RWPE2 (cell line): ENCODE results near the gene RNFT2.

Experiments used
- ATAC-seq: fragments of 200-7000 bp; cut with Tn5 transposase; 3 replicates; pipeline ENCODE4 v1.9.1; 2021; ENCODE audit warnings: low read depth
- DNase-seq: peaks from one replicate; pipeline ENCODE4 v3.0.0-alpha.2; 2020; ENCODE audit warnings: low spot score
- H3K27ac ChIP-seq: fragments of 450-650 bp; 2 replicates; pipeline ENCODE4 v1.5.1; 2017; ENCODE audit warnings: mild to moderate bottlenecking; ENCODE audit not compliant: poor library complexity, severe bottlenecking
- H3K27me3 ChIP-seq: fragments of 250-450 bp; sonication (Bioruptor Pico); 2 replicates; pipeline ENCODE4 v1.5.1; 2021; ENCODE audit warnings: mild to moderate bottlenecking, moderate library complexity; ENCODE audit not compliant: insufficient read depth, poor library complexity, severe bottlenecking
- H3K36me3 ChIP-seq: fragments of 250-450 bp; sonication (Bioruptor Pico); 2 replicates; pipeline ENCODE4 v1.5.1; 2020; ENCODE audit warnings: low read depth, mild to moderate bottlenecking, moderate library complexity
- H3K4me1 ChIP-seq: fragments of 250-450 bp; sonication (Bioruptor Pico); 2 replicates; pipeline ENCODE4 v1.5.1; 2021; ENCODE audit warnings: mild to moderate bottlenecking, moderate library complexity; ENCODE audit not compliant: insufficient read depth, poor library complexity, severe bottlenecking
- H3K4me3 ChIP-seq: fragments of 250-450 bp; sonication (Bioruptor Pico); 2 replicates; pipeline ENCODE4 v1.5.1; 2021; ENCODE audit warnings: mild to moderate bottlenecking, moderate library complexity; ENCODE audit not compliant: severe bottlenecking
- H3K9me3 ChIP-seq: fragments of 250-450 bp; sonication (Bioruptor Pico); 2 replicates; pipeline ENCODE4 v1.5.1; 2021; ENCODE audit warnings: mild to moderate bottlenecking, moderate library complexity; ENCODE audit not compliant: severe bottlenecking
- TF ChIP-seq, protein P1 (sequence below): fragments of 450-650 bp; IDR thresholded peaks from one replicate; pipeline ENCODE4 v1.5.1; 2017; ENCODE audit warnings: mild to moderate bottlenecking, moderate library complexity; ENCODE audit not compliant: poor library complexity, severe bottlenecking

Gene RNFT2

DNA sequence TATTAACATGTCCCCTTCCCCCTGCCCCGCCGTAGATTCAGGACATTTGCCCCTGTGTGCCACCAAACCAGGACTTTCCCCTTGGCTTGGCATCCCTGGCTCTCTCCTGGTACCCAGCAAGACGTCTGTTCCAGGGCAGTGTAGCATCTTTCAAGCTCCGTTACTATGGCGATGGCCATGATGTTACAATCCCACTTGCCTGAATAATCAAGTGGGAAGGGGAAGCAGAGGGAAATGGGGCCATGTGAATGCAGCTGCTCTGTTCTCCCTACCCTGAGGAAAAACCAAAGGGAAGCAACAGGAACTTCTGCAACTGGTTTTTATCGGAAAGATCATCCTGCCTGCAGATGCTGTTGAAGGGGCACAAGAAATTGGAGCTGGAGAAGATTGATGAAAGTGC is 114.2 kb downstream of the RNFT2 start:
- H3K36me3 ChIP-seq, result no peaks in the 10 kb centered on the region
- H3K9me3 ChIP-seq, result no peaks in the 10 kb centered on the region
- TF ChIP-seq, protein P1, sequence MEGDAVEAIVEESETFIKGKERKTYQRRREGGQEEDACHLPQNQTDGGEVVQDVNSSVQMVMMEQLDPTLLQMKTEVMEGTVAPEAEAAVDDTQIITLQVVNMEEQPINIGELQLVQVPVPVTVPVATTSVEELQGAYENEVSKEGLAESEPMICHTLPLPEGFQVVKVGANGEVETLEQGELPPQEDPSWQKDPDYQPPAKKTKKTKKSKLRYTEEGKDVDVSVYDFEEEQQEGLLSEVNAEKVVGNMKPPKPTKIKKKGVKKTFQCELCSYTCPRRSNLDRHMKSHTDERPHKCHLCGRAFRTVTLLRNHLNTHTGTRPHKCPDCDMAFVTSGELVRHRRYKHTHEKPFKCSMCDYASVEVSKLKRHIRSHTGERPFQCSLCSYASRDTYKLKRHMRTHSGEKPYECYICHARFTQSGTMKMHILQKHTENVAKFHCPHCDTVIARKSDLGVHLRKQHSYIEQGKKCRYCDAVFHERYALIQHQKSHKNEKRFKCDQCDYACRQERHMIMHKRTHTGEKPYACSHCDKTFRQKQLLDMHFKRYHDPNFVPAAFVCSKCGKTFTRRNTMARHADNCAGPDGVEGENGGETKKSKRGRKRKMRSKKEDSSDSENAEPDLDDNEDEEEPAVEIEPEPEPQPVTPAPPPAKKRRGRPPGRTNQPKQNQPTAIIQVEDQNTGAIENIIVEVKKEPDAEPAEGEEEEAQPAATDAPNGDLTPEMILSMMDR, result no peak
- H3K27me3 ChIP-seq, result no peaks in the 10 kb centered on the region
- H3K4me1 ChIP-seq, result no peaks in the 10 kb centered on the region
- H3K27ac ChIP-seq, result no peak overlapping the region
- ATAC-seq (no peak), DNase-seq (no peak)
- H3K4me3 ChIP-seq, result no peak overlapping the region

DNA sequence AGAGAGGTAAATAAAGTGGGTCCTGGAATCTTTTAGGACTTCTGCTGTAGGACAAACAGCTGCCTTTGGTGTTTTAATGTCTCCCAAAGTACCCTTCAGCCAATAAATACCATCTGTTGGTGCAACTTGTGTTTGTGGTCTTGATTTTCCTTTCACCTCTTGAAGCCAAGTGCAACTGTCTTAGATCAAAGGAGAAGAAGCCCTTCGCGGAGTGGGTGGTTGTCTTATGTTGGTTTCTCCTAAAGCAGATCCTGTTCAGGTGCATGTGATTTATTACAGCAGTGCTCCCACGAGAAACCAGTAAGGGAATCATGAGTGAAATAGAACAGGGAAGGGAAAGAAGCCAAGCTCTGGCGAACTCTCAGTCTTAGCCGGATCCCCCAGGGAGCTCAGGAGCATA is 115.4 kb downstream of the RNFT2 start:
- no peaks in the 10 kb centered on the region for H3K36me3 ChIP-seq
- no peak overlapping the region for H3K4me3 ChIP-seq
- DNase-seq, result no peak
- H3K4me1 ChIP-seq, result no peaks in the 10 kb centered on the region
- TF ChIP-seq, protein P1, result no peak
- H3K27me3 ChIP-seq, result no peaks in the 10 kb centered on the region
- ATAC-seq, result no peak
- H3K9me3 ChIP-seq, result no peaks in the 10 kb centered on the region
- H3K27ac ChIP-seq, result no peak overlapping the region

DNA sequence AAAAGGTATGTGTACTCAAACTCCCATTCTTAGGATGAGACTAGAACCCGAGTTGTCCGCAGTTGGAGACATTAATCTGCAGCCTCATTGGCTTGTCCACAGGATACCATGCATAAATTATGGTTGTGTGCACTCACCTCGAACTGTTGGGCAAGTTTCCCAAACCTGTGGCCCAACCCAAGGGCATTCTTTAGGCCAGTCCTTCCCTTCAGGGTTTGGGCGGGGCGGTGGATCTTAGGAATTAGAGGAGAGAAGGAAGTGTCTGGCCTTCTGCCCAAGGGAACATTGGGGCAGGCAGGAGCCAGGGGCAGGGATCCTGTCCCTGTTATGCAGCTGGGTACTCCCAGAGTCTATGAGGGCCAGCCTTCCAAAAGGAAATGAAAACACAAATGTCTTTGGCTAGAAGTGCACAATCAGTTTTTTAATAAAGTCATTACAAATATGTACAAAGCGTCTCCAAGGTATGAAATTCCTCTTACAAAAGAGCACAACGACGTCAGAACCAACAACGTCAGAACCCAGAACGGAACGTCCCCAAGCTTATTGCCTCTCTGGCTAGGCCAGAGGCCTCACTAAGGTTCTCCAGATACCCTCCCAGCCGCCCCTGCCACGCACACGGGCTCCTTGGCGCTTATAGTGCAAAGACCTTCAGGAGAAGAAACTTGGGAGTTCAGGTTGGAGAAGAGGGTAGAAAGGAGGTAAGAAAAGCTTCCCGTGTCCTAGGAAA is 117.8 kb downstream of the RNFT2 start:
- no peaks in the 10 kb centered on the region for H3K4me1 ChIP-seq

DNA sequence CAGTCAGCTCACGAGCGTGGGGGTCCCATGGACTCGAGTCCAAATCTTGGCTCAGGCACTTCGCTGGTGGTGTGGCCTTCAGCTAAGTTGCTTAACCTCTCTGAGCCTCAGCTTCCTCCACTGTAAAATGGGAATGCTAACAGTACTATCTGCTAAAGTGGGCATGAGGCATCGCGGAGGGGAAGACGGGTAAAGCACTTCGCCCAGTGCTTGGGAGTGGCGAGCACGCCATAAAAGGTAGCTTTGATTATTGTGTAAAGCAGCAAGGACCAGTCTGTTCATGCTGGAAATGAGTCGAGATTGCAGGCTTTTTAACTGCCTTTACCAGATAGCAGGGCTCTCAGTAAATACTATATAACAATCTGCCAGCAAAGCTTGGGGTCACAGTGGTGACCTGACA is 118.6 kb downstream of the RNFT2 start:
- Histone ChIP-seq H3K36me3 (no peaks in the 10 kb centered on the region), H3K4me3 (no peak overlapping the region), H3K27me3 (no peaks in the 10 kb centered on the region), H3K9me3 (no peaks in the 10 kb centered on the region), H3K27ac (no peak overlapping the region), H3K4me1 (no peaks in the 10 kb centered on the region)
- TF ChIP-seq, protein P1, result no peak
- no peak for DNase-seq
- ATAC-seq, result no peak

More for the DNA sequence above, 117.8 kb downstream of the RNFT2 start:
- no peaks in the 10 kb centered on the region for H3K36me3 ChIP-seq
- TF ChIP-seq, protein P1, result no peak
- H3K4me3 ChIP-seq, result no peak overlapping the region
- ATAC-seq, result peak; percentile 74
- H3K27me3 ChIP-seq, result no peaks in the 10 kb centered on the region
- H3K27ac ChIP-seq, result no peak overlapping the region
- H3K9me3 ChIP-seq, result no peaks in the 10 kb centered on the region
- DNase-seq, result no peak

DNA sequence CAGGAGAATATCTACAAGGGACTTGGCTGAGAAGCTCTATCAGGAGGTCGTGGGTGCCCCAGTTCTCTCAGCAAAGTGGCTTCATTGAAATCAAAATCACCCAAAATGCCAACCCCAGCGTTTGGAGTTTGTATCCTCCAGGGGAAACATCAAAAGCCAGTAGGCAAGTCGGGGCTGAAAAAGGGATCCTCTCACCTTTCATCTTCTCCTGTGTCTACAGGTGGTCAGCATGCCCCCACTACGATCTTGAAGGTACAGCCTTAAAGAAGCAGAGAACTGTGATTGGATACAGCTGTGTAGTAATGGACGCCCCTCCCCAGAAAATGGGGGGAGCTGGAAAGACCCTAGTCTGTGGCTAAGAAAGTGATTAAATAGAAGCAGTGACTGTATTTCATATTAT is 121.0 kb downstream of the RNFT2 start:
- Histone ChIP-seq H3K4me1 (peaks cover 4% of the 10 kb centered on the region), H3K9me3 (no peaks in the 10 kb centered on the region), H3K27me3 (no peaks in the 10 kb centered on the region), H3K36me3 (no peaks in the 10 kb centered on the region), H3K4me3 (no peak overlapping the region), H3K27ac (no peak overlapping the region)
- ATAC-seq (no peak), DNase-seq (no peak)
- TF ChIP-seq, protein P1, result no peak
